Measurements from ENCODE around the gene RAP2C. TPM values are rescaled to one million over a fixed set of nuclear protein-coding genes. Genes with fewer than 3 reads are reported as not detected.
A peak's percentile ranks its signal among the peaks of the same experiment; 100 is the strongest.

RAP2C gene
- total RNA-seq, 2 donors from 2014 or later = 10.8 to 11.5 TPM

DNA sequence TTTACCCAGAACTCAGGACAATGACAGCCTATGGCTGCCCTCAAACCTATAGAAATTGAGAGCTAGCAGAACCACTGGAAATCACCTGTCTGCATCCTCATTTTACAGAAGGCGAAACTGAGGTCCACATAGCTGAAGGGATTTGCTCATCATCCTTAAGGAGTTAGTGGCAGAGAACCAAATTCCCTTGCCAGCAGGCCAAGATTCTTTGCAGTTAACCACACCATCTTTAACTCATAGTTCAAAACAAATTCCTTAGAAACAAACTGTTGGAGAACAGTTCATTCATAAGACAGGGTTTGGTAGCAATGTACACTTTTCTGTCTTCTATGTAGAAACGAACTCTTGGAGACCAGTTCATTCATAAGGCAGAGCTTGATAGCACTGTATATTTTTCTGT is 37.9 kb upstream of the RAP2C start:
- TF ChIP-seq CTCF (IDR thresholded peaks at IDR 0.05) = no peak
- H3K27ac ChIP-seq = no peak overlapping the region
- H3K4me1 ChIP-seq = no peaks in the 10 kb centered on the region
- H3K36me3 ChIP-seq = no peaks in the 10 kb centered on the region
- H3K27me3 ChIP-seq = no peaks in the 10 kb centered on the region
- no peak for DNase-seq (ENCODE audit: low spot score)
- peaks cover 0 to 3% of the 10 kb centered on the region in 2 donors for H3K9me3 ChIP-seq
- H3K4me3 ChIP-seq = no peak overlapping the region

DNA sequence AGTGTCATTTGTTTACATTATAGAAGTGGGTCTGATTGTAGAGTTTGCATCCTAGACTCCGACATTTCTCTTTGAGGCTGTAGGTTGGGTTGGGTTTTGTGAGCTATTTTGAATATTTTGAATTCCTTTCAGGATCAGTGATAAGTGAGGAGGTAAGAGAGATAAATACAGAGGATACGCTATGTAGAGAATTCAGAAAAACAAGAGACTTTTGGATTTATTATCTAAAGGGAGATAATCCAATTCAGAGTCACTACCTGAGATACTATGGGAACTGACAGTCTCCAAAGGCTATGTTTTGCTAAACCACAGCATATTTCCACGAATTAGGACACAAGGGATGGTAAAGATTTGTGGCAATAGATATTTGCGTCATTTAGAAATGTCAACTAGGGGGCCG is 16.9 kb upstream of the RAP2C start:
- H3K36me3 ChIP-seq = no peaks in the 10 kb centered on the region
- H3K4me3 ChIP-seq = no peak overlapping the region
- H3K9me3 ChIP-seq = no peaks in the 10 kb centered on the region
- H3K4me1 ChIP-seq = no peaks in the 10 kb centered on the region
- no peaks in the 10 kb centered on the region for H3K27me3 ChIP-seq
- DNase-seq (ENCODE audit: low spot score) = no peak
- H3K27ac ChIP-seq = no peak overlapping the region
- no peak for TF ChIP-seq CTCF (IDR thresholded peaks at IDR 0.05)

DNA sequence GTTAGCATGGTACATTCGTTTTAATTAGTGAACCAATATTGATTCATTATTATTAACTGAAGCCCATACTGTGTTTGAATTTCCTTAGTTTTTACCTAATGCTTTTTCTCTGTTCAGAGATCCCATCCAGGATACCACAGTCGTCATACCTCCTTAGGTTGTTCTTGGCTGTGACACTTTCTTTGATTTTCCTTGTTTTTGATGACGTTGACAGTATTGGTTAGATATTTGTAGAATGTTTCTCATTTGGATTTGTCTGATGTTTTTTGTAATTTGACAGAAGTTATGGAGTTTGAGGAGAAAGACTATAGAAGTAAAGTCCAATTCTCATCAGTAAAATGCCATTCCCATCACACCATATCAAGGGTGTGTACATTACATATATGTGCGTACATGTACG is 16.2 kb upstream of the RAP2C start:
- no peak for TF ChIP-seq CTCF (IDR thresholded peaks at IDR 0.05)
- no peak overlapping the region for H3K27ac ChIP-seq
- no peak overlapping the region for H3K4me3 ChIP-seq
- H3K4me1 ChIP-seq = no peaks in the 10 kb centered on the region
- DNase-seq (ENCODE audit: low spot score) = no peak
- no peaks in the 10 kb centered on the region for H3K27me3 ChIP-seq
- no peaks in the 10 kb centered on the region for H3K9me3 ChIP-seq
- no peaks in the 10 kb centered on the region for H3K36me3 ChIP-seq

- TF ChIP-seq CTCF (IDR thresholded peaks at IDR 0.05) = no peak
Observed at GRCh38 chrX:132231587-132231986, 12.3 kb upstream of the RAP2C start.

GRCh38 chrX:132227383-132228112 is 8.3 kb upstream of the RAP2C start:
- no peaks in the 10 kb centered on the region for H3K9me3 ChIP-seq
- H3K4me3 ChIP-seq = no peak overlapping the region
- TF ChIP-seq CTCF (IDR thresholded peaks at IDR 0.05) = no peak
- no peaks in the 10 kb centered on the region for H3K4me1 ChIP-seq
- no peaks in the 10 kb centered on the region for H3K27me3 ChIP-seq
- no peaks in the 10 kb centered on the region for H3K36me3 ChIP-seq
- no peak overlapping the region for H3K27ac ChIP-seq
- DNase-seq (ENCODE audit: low spot score) = no peak

More at GRCh38 chrX:132231587-132231986, 12.3 kb upstream of the RAP2C start:
- Histone ChIP-seq H3K9me3 (no peaks in the 10 kb centered on the region), H3K4me1 (no peaks in the 10 kb centered on the region), H3K27ac (no peak overlapping the region), H3K27me3 (no peaks in the 10 kb centered on the region), H3K36me3 (no peaks in the 10 kb centered on the region), H3K4me3 (no peak overlapping the region)
- DNase-seq (ENCODE audit: low spot score) = no peak

DNA sequence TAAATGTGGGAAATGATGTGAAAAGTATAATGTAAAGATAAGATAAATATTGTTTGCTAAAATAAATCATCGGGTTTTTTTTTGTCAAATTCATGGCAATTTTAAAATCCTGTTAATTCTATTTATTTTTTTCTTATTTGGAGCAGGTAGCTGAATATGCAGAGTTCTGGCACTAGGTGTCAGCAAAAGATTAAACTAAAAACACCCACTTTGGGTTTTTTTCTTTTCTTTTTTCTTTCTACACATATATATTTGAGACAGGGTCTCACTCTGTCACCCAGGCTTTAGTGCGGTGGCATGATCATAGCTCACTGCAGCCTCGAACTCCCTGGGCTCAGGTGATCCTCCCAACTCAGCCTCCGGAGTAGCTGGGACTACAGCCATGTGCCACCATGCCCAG is 6.9 kb upstream of the RAP2C start:
- Histone ChIP-seq H3K4me3 (no peak overlapping the region), H3K9me3 (no peaks in the 10 kb centered on the region), H3K4me1 (no peaks in the 10 kb centered on the region), H3K27ac (no peak overlapping the region), H3K27me3 (no peaks in the 10 kb centered on the region), H3K36me3 (no peaks in the 10 kb centered on the region)
- DNase-seq (ENCODE audit: low spot score) = no peak
- TF ChIP-seq CTCF (IDR thresholded peaks at IDR 0.05) = peak in 1 of 2 donors; percentile 51

Measured in right atrium auricular region (tissue), 2 donors.